Measurements from ENCODE around the gene BCR.

DNA sequence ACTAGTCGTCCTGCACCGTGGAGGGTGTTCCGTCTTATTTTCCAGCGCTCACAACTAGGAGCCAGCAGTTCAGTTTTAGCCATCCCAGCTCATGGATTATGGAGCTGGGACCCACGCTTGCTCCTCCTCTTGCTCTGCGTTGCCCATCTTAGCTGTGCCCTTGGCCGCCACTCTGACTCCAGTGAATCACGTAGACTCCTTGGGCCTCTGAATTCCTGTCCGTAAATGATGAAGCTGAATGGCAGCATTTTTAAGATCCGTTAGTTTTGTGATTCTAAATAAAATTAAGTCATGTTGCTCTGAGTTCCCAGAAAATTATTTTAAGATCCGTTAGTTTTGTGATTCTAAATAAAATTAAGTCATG is 23.8 kb downstream of the BCR start:
- TF ChIP-seq, protein P1, sequence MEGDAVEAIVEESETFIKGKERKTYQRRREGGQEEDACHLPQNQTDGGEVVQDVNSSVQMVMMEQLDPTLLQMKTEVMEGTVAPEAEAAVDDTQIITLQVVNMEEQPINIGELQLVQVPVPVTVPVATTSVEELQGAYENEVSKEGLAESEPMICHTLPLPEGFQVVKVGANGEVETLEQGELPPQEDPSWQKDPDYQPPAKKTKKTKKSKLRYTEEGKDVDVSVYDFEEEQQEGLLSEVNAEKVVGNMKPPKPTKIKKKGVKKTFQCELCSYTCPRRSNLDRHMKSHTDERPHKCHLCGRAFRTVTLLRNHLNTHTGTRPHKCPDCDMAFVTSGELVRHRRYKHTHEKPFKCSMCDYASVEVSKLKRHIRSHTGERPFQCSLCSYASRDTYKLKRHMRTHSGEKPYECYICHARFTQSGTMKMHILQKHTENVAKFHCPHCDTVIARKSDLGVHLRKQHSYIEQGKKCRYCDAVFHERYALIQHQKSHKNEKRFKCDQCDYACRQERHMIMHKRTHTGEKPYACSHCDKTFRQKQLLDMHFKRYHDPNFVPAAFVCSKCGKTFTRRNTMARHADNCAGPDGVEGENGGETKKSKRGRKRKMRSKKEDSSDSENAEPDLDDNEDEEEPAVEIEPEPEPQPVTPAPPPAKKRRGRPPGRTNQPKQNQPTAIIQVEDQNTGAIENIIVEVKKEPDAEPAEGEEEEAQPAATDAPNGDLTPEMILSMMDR (IDR thresholded peaks at IDR 0.05) = no peak
- TF ChIP-seq FOXP1 (CRISPR knock-in tag; IDR thresholded peaks at IDR 0.05; ENCODE audit: borderline replicate concordance) = no peak

All from WTC11 (cell line).